ENCODE results near the gene PTGES3L. TPM values are rescaled to one million over a fixed set of nuclear protein-coding genes. Genes with fewer than 3 reads are reported as not detected.
A peak's percentile ranks its signal among the peaks of the same experiment; 100 is the strongest.
"Not testable (repeated sequence)": the region's sequence is repeated elsewhere in the genome, so short reads cannot be mapped to it uniquely, and the experiment has no call there.

The PTGES3L gene
- total and polyA plus RNA-seq, 2 experiments from 2014 or later: 2.3 to 2.5 TPM

- Histone ChIP-seq H3K4me1 (ENCODE audit: insufficient read depth) (peaks cover 6% of the 10 kb centered on the region; the same call in 1 of the 2 replicates), H3F3A (replicated peaks; ENCODE audit: low read depth) (no peaks in the 10 kb centered on the region), H3K27me3 (ENCODE audit: insufficient read depth) (no peaks in the 10 kb centered on the region), H3K27ac (ENCODE audit: low read depth) (no peak overlapping the region), H2AFZ (no peak overlapping the region), H3K4me2 (no peak overlapping the region), H3K9me2 (ENCODE audit: insufficient read depth) (no peaks in the 10 kb centered on the region), H4K20me1 (replicated peaks; ENCODE audit: insufficient read depth) (no peaks in the 10 kb centered on the region), H3K4me3 (no peak overlapping the region), H3K79me2 (replicated peaks; ENCODE audit: insufficient read depth) (no peaks in the 10 kb centered on the region), H3K36me3 (ENCODE audit: insufficient read depth) (no peaks in the 10 kb centered on the region)
- Mint-ChIP-seq H3K9me3 (no peaks in the 10 kb centered on the region), H3K4me1 (peaks cover 21% of the 10 kb centered on the region), H3K36me3 (ENCODE audit: low read depth) (no peaks in the 10 kb centered on the region), H3K27me3 (ENCODE audit: insufficient read depth, low read depth, poor library complexity) (peaks cover 1% of the 10 kb centered on the region), H3K4me3 (no peak overlapping the region), H3K27ac (no peak overlapping the region)
- TF ChIP-seq REST (IDR thresholded peaks at IDR 0.05; ENCODE audit: unreplicated experiment) (no peak), STAT1 (IDR thresholded peaks at IDR 0.05; ENCODE audit: unreplicated experiment) (no peak), ZNF114 (CRISPR knock-in tag; IDR thresholded peaks at IDR 0.05) (no peak), ETS1 (IDR thresholded peaks at IDR 0.05) (no peak), NANOG (IDR thresholded peaks at IDR 0.05; ENCODE audit: borderline replicate concordance) (no peak), CTCF (conservative IDR thresholded peaks at IDR 0.05; ENCODE audit: low read depth in 2 of 2) (no peak), POLR2AphosphoS5 (IDR thresholded peaks at IDR 0.05; ENCODE audit: low read depth) (no peak)
- no peak for DNase-seq (ENCODE audit: low spot score)
- peak; percentile 50 for ATAC-seq
Measured at GRCh38 chr17:42924891-42925290, 55.0 kb downstream of the PTGES3L start.

- not testable (repeated sequence) for H3K36me3 Mint-ChIP-seq (ENCODE audit: low read depth); H3K4me1 ChIP-seq (ENCODE audit: insufficient read depth); H4K20me1 ChIP-seq (replicated peaks; ENCODE audit: insufficient read depth); H3K27me3 ChIP-seq (ENCODE audit: insufficient read depth); H3K27ac Mint-ChIP-seq; H3K36me3 ChIP-seq (ENCODE audit: insufficient read depth); DNase-seq (ENCODE audit: low spot score); H3K27me3 Mint-ChIP-seq (ENCODE audit: insufficient read depth, low read depth, poor library complexity); H3K4me3 Mint-ChIP-seq; H3K9me3 Mint-ChIP-seq; H2AFZ ChIP-seq; H3F3A ChIP-seq (replicated peaks; ENCODE audit: low read depth); H3K4me2 ChIP-seq; H3K4me3 ChIP-seq; H3K79me2 ChIP-seq (replicated peaks; ENCODE audit: insufficient read depth); H3K9me2 ChIP-seq (ENCODE audit: insufficient read depth); ATAC-seq; H3K27ac ChIP-seq (ENCODE audit: low read depth)
- H3K4me1 Mint-ChIP-seq: peaks cover 15% of the 10 kb centered on the region
Measured at GRCh38 chr17:42923472-42923871, 56.4 kb downstream of the PTGES3L start.
